Fibroblast of lung (primary cell): ENCODE measurements around the gene RTTN. TPM values are rescaled to one million over a fixed set of nuclear protein-coding genes. Genes with fewer than 3 reads are reported as not detected.
"Not testable (repeated sequence)": the region's sequence is repeated elsewhere in the genome, so short reads cannot be mapped to it uniquely, and the experiment has no call there.

ENCODE experiments used
- DNase-seq, 2 donors: peaks; one replicate each; pipeline versions ENCODE4 v3.0.0 to v3.0.0-alpha.2; 2010; ENCODE audit warnings: low read depth in 2 of 2
- H2AFZ ChIP-seq: 2 replicates; pipeline ENCODE4 v1.5.1; 2012; ENCODE audit warnings: low read length, control low read depth, inconsistent platforms
- H3K27ac ChIP-seq: 2 replicates; pipeline ENCODE4 v1.5.1; 2011; ENCODE audit warnings: low read length, control low read depth; ENCODE audit not compliant: insufficient read depth
- H3K27me3 ChIP-seq: 2 replicates; pipeline ENCODE4 v1.5.1; 2011; ENCODE audit warnings: mild to moderate bottlenecking, low read length; ENCODE audit not compliant: control insufficient read depth, insufficient read depth
- H3K36me3 ChIP-seq: 2 replicates; pipeline ENCODE4 v1.5.1; 2011; ENCODE audit warnings: low read length; ENCODE audit not compliant: control insufficient read depth, insufficient read depth
- H3K4me1 ChIP-seq: 2 replicates; pipeline ENCODE4 v1.5.1; 2011; ENCODE audit warnings: low read length; ENCODE audit not compliant: control insufficient read depth, insufficient read depth; ENCODE audit errors: extremely low read depth
- H3K4me2 ChIP-seq: 2 replicates; pipeline ENCODE4 v1.5.1; 2011; ENCODE audit warnings: low read length, control low read depth; ENCODE audit not compliant: insufficient read depth; ENCODE audit errors: extremely low read depth
- H3K4me3 ChIP-seq, 4 experiments: fragments of 200-600 bp in 1 of 4; sonication (generic) in 1 of 4; replicated peaks in 1 of 4; 2 replicates each; pipeline ENCODE4 v1.5.1; 2011 to 2016; ENCODE audit warnings: low read length in 4 of 4, low read depth in 3 of 4, mild to moderate bottlenecking in 3 of 4, control low read depth in 2 of 4, inconsistent platforms in 1 of 4, mixed read lengths in 1 of 4; ENCODE audit not compliant: insufficient read depth in 1 of 4; ENCODE audit errors: control extremely low read depth in 1 of 4
- H3K79me2 ChIP-seq: 2 replicates; pipeline ENCODE4 v1.5.1; 2012; ENCODE audit warnings: mild to moderate bottlenecking, low read length, inconsistent platforms; ENCODE audit not compliant: control insufficient read depth, insufficient read depth
- H3K9ac ChIP-seq: 2 replicates; pipeline ENCODE4 v1.5.1; 2011; ENCODE audit warnings: mild to moderate bottlenecking, low read length, control low read depth; ENCODE audit not compliant: insufficient read depth
- H3K9me3 ChIP-seq: 2 replicates; pipeline ENCODE4 v1.5.1; 2012; ENCODE audit warnings: low read depth, low read length; ENCODE audit not compliant: control insufficient read depth, insufficient read depth
- H4K20me1 ChIP-seq: 2 replicates; pipeline ENCODE4 v1.5.1; 2011; ENCODE audit warnings: low read length; ENCODE audit not compliant: control insufficient read depth, insufficient read depth; ENCODE audit errors: extremely low read depth
- CTCF ChIP-seq, 2 donors: IDR thresholded peaks in 1 of 2; conservative IDR thresholded peaks in 1 of 2; 1 replicate in 1 of 2; 2 replicates in 1 of 2; pipeline ENCODE4 v1.5.1; 2011 to 2012; ENCODE audit warnings: low read length in 2 of 2, control low read depth in 1 of 2, inconsistent platforms in 1 of 2, low read depth in 1 of 2, mild to moderate bottlenecking in 1 of 2
- EZH2 ChIP-seq: IDR thresholded peaks from 2 replicates; pipeline ENCODE4 v1.5.1; 2012; ENCODE audit warnings: low read length, control low read depth, mild to moderate bottlenecking; ENCODE audit errors: missing control alignments
- polyA plus RNA-seq, 2 donors: library from polyadenylated mRNA; depleted of rRNA in 1 of 2; stranded (reverse) in 1 of 2; unstranded in 1 of 2; fragments of >200 nt; gene quantifications; 2 replicates each; pipeline ENCODE4 v1.2.1, GENCODE V29; 2011 to 2012; ENCODE audit warnings: missing spikeins in 1 of 2
- total RNA-seq: library from RNA; depleted of rRNA; stranded (reverse); fragments of >200 nt; gene quantifications from 2 replicates; pipeline ENCODE4 v1.2.1, GENCODE V29; 2014

RTTN gene
- total and polyA plus RNA-seq, 2 donors (not counting 1 experiment from before 2014, with no cell fraction given) = 5.4 to 19.0 TPM

- Histone ChIP-seq H3K9me3 (no peaks in the 10 kb centered on the region), H3K79me2 (no peaks in the 10 kb centered on the region), H3K4me2 (no peak overlapping the region), H3K27ac (no peak overlapping the region), H4K20me1 (no peaks in the 10 kb centered on the region), H3K27me3 (no peaks in the 10 kb centered on the region), H3K4me1 (no peaks in the 10 kb centered on the region), H3K36me3 (no peaks in the 10 kb centered on the region), H2AFZ (no peak overlapping the region), H3K4me3 (no peak overlapping the region), H3K9ac (no peak overlapping the region)
- DNase-seq = no peak
- no peak for TF ChIP-seq CTCF (conservative IDR thresholded peaks at IDR 0.05 in 1 of 2, IDR thresholded peaks at IDR 0.05 in 1 of 2; ENCODE audit: low read depth in 1 of 2, low read length in 2 of 2)
- no peak for TF ChIP-seq EZH2
These were observed 94.8 kb downstream of the RTTN start for GRCh38 chr18:70110678-70111077.

- Histone ChIP-seq H3K27me3 (no peaks in the 10 kb centered on the region), H3K4me3 (no peak overlapping the region), H4K20me1 (no peaks in the 10 kb centered on the region), H3K4me1 (no peaks in the 10 kb centered on the region), H2AFZ (peak overlapping the region; percentile 30), H3K27ac (no peak overlapping the region), H3K4me2 (peak overlapping the region; percentile 25), H3K9ac (no peak overlapping the region), H3K79me2 (no peaks in the 10 kb centered on the region), H3K36me3 (no peaks in the 10 kb centered on the region), H3K9me3 (no peaks in the 10 kb centered on the region)
- TF ChIP-seq EZH2 = no peak
- TF ChIP-seq CTCF (conservative IDR thresholded peaks at IDR 0.05 in 1 of 2, IDR thresholded peaks at IDR 0.05 in 1 of 2; ENCODE audit: low read depth in 1 of 2, low read length in 2 of 2) = no peak
- peak in 1 of 2 donors; percentile 20 for DNase-seq
These were observed 98.4 kb downstream of the RTTN start for GRCh38 chr18:70107091-70107490.

GRCh38 chr18:70102854-70103253 lies 102.6 kb downstream of the RTTN start:
- H3K4me2 ChIP-seq, H4K20me1 ChIP-seq, H3K4me1 ChIP-seq, H3K36me3 ChIP-seq, DNase-seq, H3K4me3 ChIP-seq, H3K9ac ChIP-seq, H3K27ac ChIP-seq, H3K9me3 ChIP-seq, H3K27me3 ChIP-seq, H2AFZ ChIP-seq, H3K79me2 ChIP-seq: not testable (repeated sequence)
